Measurements from ENCODE around the gene ATM.
"Not testable (repeated sequence)": the region's sequence is repeated elsewhere in the genome, so short reads cannot be mapped to it uniquely, and the experiment has no call there.

The ATM gene

GRCh38 chr11:108394744-108395284, 171.9 kb downstream of the ATM start:
- DNase-seq = no peak

DNA sequence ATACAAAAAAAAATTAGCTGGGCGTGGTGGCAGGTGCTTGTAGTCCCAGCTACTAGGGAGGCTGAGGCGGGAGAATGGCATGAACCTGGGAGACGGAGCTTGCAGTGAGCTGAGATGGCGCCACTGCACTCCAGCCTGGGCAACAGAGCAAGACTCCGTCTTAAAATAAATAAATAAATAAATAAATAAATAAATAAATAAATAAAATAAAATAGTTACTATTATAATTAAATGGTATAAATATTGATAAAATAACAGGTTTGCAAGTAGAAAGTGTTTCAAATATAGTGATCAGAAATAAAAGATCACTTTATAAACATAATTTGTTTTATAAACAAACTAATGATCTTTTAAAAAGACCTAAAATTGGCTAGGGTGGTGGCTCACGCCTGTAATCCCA, 173.8 kb downstream of the ATM start:
- DNase-seq = not testable (repeated sequence)

DNA sequence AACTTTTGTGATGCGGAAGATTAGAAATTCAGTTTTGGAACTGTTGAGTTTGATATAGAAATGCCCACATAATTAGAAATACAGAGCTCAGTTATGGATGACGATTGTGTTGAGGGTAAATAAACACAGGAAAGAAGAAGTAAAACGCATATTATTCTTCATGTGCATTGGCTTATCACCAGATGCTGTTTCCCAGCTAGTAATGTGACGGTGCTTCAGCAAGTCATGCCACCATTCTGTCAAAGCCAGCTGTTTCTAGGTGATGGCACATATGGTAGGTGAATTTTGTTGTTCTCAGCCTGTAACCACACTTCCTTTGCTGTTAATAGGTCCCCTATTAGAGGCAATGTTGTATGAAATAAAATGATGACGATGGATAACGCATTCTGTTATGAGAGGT, 175.6 kb downstream of the ATM start:
- DNase-seq = no peak

DNA sequence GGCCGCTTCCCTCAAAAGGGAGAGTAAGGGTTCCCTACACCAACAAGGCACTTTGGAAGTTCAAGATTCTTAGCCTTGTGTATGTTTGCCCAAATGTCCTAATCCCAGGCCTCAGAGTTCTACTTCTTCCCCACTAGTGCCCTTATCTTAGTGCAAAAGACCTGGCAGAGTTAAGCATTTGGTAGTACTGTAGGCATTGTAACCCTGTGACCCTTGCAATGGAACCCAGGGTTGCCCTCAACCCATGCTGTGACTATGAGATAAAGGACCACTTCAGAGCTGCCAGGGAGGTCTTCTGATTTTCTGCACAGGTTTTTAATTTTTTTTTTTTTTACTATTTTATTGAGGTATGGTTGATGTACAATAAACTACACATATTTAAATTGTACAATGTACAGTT, 179.4 kb downstream of the ATM start:
- no peak for DNase-seq

- DNase-seq = no peak
Observed at GRCh38 chr11:108403052-108403451, 180.2 kb downstream of the ATM start.

- no peak for DNase-seq
Observed at GRCh38 chr11:108405706-108406105, 182.8 kb downstream of the ATM start.

DNA sequence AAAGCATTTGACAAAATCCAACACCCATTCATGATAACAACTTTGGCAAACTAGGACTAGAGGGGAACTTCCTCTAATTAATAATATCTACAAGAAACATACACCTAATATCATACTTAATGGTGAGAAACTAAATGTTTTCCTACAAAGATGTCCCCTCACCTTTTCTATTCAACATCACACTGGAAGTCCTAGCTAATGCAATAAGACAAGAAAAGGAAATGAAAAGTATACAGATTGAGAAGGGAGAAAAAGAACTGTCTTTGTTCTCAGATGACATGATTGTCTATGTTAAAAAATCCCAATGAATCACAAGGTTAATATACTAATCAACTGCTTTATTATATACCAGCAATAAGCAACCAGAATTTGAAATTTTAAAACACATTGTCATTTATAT, 192.1 kb downstream of the ATM start:
- no peak for DNase-seq

GRCh38 chr11:108417551-108417950, 194.7 kb downstream of the ATM start:
- DNase-seq = not testable (repeated sequence)
